PC-9 (cell line): ENCODE measurements around the gene KCNC3.

ENCODE experiments used
- EZH2 ChIP-seq: fragments of 200-600 bp; sonication (generic); IDR thresholded peaks from 2 replicates; pipeline ENCODE4 v1.8.0; 2017; ENCODE audit warnings: antibody characterized with exemption, low read depth
- TF ChIP-seq, protein P1 (sequence below): fragments of 200-600 bp; sonication (generic); conservative IDR thresholded peaks from 2 replicates; pipeline ENCODE4 v1.6.1; 2017; ENCODE audit warnings: mixed run types, antibody characterized with exemption, mild to moderate bottlenecking, moderate library complexity

DNA sequence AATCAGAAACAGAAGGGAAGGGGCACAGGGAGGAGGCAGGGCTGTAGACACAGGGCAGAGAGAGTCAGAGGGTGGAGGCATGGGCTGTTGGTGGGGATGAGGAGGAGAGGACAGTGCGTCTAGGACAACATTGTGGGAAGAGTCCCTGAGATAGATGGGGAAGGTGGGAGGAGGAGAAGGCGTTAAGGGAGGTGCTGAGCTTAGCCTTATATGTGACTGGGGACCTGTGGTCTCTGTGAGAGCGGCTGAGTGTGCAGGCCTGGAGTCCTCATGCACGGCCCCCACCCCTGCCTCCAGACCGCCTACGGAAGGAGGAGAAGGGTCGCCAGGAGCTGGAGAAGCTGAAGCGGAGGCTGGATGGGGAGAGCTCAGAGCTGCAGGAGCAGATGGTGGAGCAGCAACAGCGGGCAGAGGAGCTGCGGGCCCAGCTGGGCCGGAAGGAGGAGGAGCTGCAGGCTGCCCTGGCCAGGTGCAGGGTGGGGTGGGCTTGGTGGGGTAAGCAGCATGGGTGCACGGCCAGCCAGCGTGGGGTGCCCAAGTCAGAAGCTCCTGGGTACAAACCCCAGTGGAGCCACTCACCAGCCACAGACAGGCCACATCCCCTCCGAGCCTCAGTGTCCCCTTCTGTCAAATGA is 56.8 kb downstream of the KCNC3 start:
- TF ChIP-seq EZH2: no peak
- TF ChIP-seq, protein P1, sequence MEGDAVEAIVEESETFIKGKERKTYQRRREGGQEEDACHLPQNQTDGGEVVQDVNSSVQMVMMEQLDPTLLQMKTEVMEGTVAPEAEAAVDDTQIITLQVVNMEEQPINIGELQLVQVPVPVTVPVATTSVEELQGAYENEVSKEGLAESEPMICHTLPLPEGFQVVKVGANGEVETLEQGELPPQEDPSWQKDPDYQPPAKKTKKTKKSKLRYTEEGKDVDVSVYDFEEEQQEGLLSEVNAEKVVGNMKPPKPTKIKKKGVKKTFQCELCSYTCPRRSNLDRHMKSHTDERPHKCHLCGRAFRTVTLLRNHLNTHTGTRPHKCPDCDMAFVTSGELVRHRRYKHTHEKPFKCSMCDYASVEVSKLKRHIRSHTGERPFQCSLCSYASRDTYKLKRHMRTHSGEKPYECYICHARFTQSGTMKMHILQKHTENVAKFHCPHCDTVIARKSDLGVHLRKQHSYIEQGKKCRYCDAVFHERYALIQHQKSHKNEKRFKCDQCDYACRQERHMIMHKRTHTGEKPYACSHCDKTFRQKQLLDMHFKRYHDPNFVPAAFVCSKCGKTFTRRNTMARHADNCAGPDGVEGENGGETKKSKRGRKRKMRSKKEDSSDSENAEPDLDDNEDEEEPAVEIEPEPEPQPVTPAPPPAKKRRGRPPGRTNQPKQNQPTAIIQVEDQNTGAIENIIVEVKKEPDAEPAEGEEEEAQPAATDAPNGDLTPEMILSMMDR: no peak
